ENCODE results near the gene SGCA.

DNA sequence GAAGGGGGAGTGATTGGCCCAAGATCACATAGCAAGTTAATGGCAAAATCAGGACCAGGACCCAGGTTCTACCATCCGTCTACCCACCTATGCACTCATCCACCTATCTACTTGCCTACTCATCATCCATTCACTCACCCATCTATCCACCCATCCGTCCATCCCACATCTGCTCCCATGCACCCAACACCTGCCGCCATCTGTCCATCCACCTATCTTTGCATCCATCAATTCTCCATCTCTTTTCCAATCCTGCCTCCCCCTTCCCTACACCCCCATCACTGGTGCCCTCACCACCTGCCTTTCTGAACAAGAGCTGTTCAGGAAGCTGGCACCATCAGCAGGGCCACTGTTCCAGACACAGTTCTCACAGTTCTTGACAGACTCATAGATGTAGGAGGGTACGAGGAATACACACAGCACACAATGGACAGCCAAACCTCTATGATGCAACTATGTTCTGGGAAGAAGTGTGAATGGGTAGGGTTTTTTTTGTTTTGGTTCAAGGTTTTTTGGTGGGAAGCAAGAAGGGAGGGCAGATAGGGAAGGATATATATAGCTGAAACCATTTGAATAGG lies 40.3 kb upstream of the SGCA start:
- TF ChIP-seq EZH2 (IDR thresholded peaks at IDR 0.05; ENCODE audit: low read depth, unreplicated experiment): no peak
- TF ChIP-seq, protein P1, sequence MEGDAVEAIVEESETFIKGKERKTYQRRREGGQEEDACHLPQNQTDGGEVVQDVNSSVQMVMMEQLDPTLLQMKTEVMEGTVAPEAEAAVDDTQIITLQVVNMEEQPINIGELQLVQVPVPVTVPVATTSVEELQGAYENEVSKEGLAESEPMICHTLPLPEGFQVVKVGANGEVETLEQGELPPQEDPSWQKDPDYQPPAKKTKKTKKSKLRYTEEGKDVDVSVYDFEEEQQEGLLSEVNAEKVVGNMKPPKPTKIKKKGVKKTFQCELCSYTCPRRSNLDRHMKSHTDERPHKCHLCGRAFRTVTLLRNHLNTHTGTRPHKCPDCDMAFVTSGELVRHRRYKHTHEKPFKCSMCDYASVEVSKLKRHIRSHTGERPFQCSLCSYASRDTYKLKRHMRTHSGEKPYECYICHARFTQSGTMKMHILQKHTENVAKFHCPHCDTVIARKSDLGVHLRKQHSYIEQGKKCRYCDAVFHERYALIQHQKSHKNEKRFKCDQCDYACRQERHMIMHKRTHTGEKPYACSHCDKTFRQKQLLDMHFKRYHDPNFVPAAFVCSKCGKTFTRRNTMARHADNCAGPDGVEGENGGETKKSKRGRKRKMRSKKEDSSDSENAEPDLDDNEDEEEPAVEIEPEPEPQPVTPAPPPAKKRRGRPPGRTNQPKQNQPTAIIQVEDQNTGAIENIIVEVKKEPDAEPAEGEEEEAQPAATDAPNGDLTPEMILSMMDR (conservative IDR thresholded peaks at IDR 0.05; ENCODE audit: low read depth in 2 of 2): no peak

All from GM23338 (cell line).